ENCODE results near the gene CXXC4. TPM values are rescaled to one million over a fixed set of nuclear protein-coding genes. Genes with fewer than 3 reads are reported as not detected.

The CXXC4 gene
- total RNA-seq, 1 experiment from 2014 or later = 4.6 TPM

- Histone ChIP-seq H3K36me3 (no peaks in the 10 kb centered on the region), H3K4me3 (peak overlapping the region; percentile 76), H3K9me3 (replicated peaks) (no peaks in the 10 kb centered on the region), H3K4me1 (peaks cover 14% of the 10 kb centered on the region), H3K27ac (peak overlapping the region; percentile 70), H3K27me3 (no peaks in the 10 kb centered on the region)
- peak in 1 of 2 experiments; percentile 21 for DNase-seq
Observed at GRCh38 chr4:104493081-104493831, 1.4 kb downstream of the CXXC4 start.

- Histone ChIP-seq H3K27me3 (no peaks in the 10 kb centered on the region), H3K9me3 (replicated peaks) (no peaks in the 10 kb centered on the region), H3K27ac (peak overlapping the region; percentile 70), H3K4me3 (peak overlapping the region; percentile 76), H3K36me3 (no peaks in the 10 kb centered on the region), H3K4me1 (peaks cover 14% of the 10 kb centered on the region)
- peak; percentile 53 to 82 for DNase-seq
Observed at GRCh38 chr4:104492183-104492771, 2.4 kb downstream of the CXXC4 start.

- Histone ChIP-seq H3K4me3 (peak overlapping the region; percentile 76), H3K9me3 (replicated peaks) (no peaks in the 10 kb centered on the region), H3K27ac (peak overlapping the region; percentile 60; the same call in 1 of the 2 replicates), H3K4me1 (peaks cover 14% of the 10 kb centered on the region), H3K27me3 (no peaks in the 10 kb centered on the region), H3K36me3 (no peaks in the 10 kb centered on the region)
- peak; percentile 55 to 65 for DNase-seq
Observed at GRCh38 chr4:104491481-104492182, 3.1 kb downstream of the CXXC4 start.

GRCh38 chr4:104490770-104491480 is 3.8 kb downstream of the CXXC4 start:
- no peaks in the 10 kb centered on the region for H3K27me3 ChIP-seq
- no peaks in the 10 kb centered on the region for H3K9me3 ChIP-seq (replicated peaks)
- H3K4me3 ChIP-seq = peak overlapping the region; percentile 76
- peak overlapping the region; percentile 69 for H3K27ac ChIP-seq
- peaks cover 14% of the 10 kb centered on the region for H3K4me1 ChIP-seq
- H3K36me3 ChIP-seq = no peaks in the 10 kb centered on the region
- DNase-seq = peak; percentile 78 to 81

GRCh38 chr4:104490096-104490769 is 4.5 kb downstream of the CXXC4 start:
- peak overlapping the region; percentile 76 for H3K4me3 ChIP-seq
- peak overlapping the region; percentile 69 for H3K27ac ChIP-seq

GRCh38 chr4:104489731-104490095 is 5.0 kb downstream of the CXXC4 start:
- Histone ChIP-seq H3K4me3 (no peak overlapping the region), H3K27ac (no peak overlapping the region), H3K9me3 (replicated peaks) (no peaks in the 10 kb centered on the region), H3K27me3 (no peaks in the 10 kb centered on the region), H3K36me3 (no peaks in the 10 kb centered on the region), H3K4me1 (peaks cover 14% of the 10 kb centered on the region)
- no peak for DNase-seq

More at GRCh38 chr4:104490096-104490769, 4.5 kb downstream of the CXXC4 start:
- Histone ChIP-seq H3K36me3 (no peaks in the 10 kb centered on the region), H3K9me3 (replicated peaks) (no peaks in the 10 kb centered on the region), H3K27me3 (no peaks in the 10 kb centered on the region), H3K4me1 (peaks cover 14% of the 10 kb centered on the region)
- peak in 1 of 2 experiments; percentile 45 for DNase-seq

- no peak for DNase-seq
- H3K4me3 ChIP-seq = no peak overlapping the region
- peaks cover 7% of the 10 kb centered on the region for H3K4me1 ChIP-seq
Observed at GRCh38 chr4:104488151-104488550, 6.5 kb downstream of the CXXC4 start.

GRCh38 chr4:104486716-104487504 is 7.8 kb downstream of the CXXC4 start:
- Histone ChIP-seq H3K4me1 (0 out of 2 replicates have a peak, but pooled peaks cover 3% of the 10 kb centered on the region), H3K27me3 (no peaks in the 10 kb centered on the region), H3K36me3 (no peaks in the 10 kb centered on the region), H3K9me3 (replicated peaks) (no peaks in the 10 kb centered on the region), H3K4me3 (no peak overlapping the region), H3K27ac (no peak overlapping the region)
- peak in 1 of 2 experiments; percentile 2 for DNase-seq

More at GRCh38 chr4:104488151-104488550, 6.5 kb downstream of the CXXC4 start:
- no peaks in the 10 kb centered on the region for H3K9me3 ChIP-seq (replicated peaks)
- no peaks in the 10 kb centered on the region for H3K27me3 ChIP-seq
- no peak overlapping the region for H3K27ac ChIP-seq
- H3K36me3 ChIP-seq = no peaks in the 10 kb centered on the region

- H3K27me3 ChIP-seq = no peaks in the 10 kb centered on the region
- H3K9me3 ChIP-seq (replicated peaks) = no peaks in the 10 kb centered on the region
- H3K27ac ChIP-seq = no peak overlapping the region
- H3K4me3 ChIP-seq = no peak overlapping the region
- no peaks in the 10 kb centered on the region for H3K36me3 ChIP-seq
- H3K4me1 ChIP-seq = no peaks in the 10 kb centered on the region
- DNase-seq = no peak
Observed at GRCh38 chr4:104475652-104476051, 19.0 kb downstream of the CXXC4 start.

GRCh38 chr4:104472766-104473165 is 21.9 kb downstream of the CXXC4 start:
- H3K27ac ChIP-seq = no peak overlapping the region
- no peaks in the 10 kb centered on the region for H3K9me3 ChIP-seq (replicated peaks)
- H3K36me3 ChIP-seq = no peaks in the 10 kb centered on the region
- H3K4me3 ChIP-seq = no peak overlapping the region
- no peak for DNase-seq
- H3K27me3 ChIP-seq = no peaks in the 10 kb centered on the region
- H3K4me1 ChIP-seq = no peaks in the 10 kb centered on the region

- Histone ChIP-seq H3K27me3 (no peaks in the 10 kb centered on the region), H3K9me3 (replicated peaks) (no peaks in the 10 kb centered on the region), H3K4me3 (no peak overlapping the region), H3K36me3 (no peaks in the 10 kb centered on the region), H3K27ac (no peak overlapping the region), H3K4me1 (no peaks in the 10 kb centered on the region)
- no peak for DNase-seq
Observed at GRCh38 chr4:104470770-104471169, 23.9 kb downstream of the CXXC4 start.

- Histone ChIP-seq H3K27ac (no peak overlapping the region), H3K4me3 (no peak overlapping the region), H3K27me3 (no peaks in the 10 kb centered on the region), H3K9me3 (replicated peaks) (no peaks in the 10 kb centered on the region), H3K36me3 (no peaks in the 10 kb centered on the region), H3K4me1 (no peaks in the 10 kb centered on the region)
- DNase-seq = no peak
Observed at GRCh38 chr4:104469794-104470193, 24.9 kb downstream of the CXXC4 start.

- Histone ChIP-seq H3K9me3 (replicated peaks) (no peaks in the 10 kb centered on the region), H3K4me3 (no peak overlapping the region), H3K4me1 (no peaks in the 10 kb centered on the region), H3K27ac (no peak overlapping the region), H3K27me3 (no peaks in the 10 kb centered on the region), H3K36me3 (no peaks in the 10 kb centered on the region)
- DNase-seq = no peak
Observed at GRCh38 chr4:104465619-104466018, 29.1 kb downstream of the CXXC4 start.
